GM04503 (cell line): ENCODE measurements around the gene KLHL10.
"Not testable (repeated sequence)": the region's sequence is repeated elsewhere in the genome, so short reads cannot be mapped to it uniquely, and the experiment has no call there.

ENCODE experiments used
- DNase-seq: peaks from one replicate; pipeline ENCODE4 v3.0.0-alpha.2; 2012; ENCODE audit warnings: low read depth

KLHL10 gene

DNA sequence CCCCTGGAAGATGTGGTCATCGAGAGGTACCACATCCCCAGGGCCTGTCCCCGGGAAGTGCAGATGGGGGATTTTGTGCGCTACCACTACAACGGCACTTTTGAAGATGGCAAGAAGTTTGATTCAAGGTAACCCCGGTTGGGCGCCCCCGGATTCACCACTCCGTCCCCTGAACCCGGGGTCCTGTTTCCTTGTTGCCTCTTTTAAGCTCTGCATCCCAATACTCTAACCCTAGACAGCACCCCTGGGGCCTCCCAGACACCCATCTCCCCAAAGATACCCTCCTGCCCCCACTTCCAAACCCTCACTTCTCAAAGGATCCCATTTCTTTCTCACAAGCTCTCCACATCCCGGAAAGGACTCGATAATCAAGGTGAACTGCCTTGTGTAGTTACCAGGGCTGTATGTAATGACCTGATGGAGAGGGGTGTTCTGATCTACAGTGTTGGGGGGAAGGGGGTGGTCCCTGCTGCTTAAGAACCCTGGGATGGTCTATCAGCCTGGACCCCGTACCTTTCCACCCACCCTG lies 24.4 kb upstream of the KLHL10 start:
- DNase-seq: no peak

- DNase-seq: no peak
Observed at GRCh38 chr17:41813699-41814124, 23.9 kb upstream of the KLHL10 start.

DNA sequence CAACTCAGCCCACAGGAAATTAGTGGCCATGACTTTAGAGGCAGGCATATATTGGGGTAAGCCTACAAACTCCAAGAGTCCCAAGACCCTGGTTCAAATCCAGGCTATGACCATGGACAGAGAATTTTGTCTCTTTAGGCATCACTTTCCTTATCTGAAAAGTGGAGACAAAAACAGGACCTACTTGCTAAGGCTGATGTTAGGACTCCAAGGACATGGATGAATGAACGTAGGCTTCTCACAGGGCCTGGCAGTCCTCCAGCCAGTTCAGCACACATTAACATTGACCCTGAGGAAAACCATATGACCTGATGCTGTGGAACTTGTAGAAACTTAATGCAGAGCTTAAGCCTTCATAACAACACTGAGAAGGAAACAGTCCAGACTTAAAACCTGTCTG lies 23.4 kb upstream of the KLHL10 start:
- no peak for DNase-seq

- no peak for DNase-seq
Observed at GRCh38 chr17:41816637-41817320, 20.8 kb upstream of the KLHL10 start.

DNA sequence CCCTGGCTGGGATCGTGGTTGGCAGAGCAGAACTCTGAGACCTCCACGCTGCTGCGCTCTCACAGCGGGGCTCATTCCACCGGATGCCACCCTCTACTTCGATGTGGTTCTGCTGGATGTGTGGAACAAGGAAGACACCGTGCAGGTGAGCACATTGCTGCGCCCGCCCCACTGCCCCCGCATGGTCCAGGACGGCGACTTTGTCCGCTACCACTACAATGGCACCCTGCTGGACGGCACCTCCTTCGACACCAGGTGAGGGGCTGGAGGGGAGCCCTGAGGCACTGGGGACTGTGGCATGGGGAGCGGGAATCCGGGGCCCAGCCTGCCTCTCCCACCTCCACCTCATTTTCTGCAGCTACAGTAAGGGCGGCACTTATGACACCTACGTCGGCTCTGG lies 19.6 kb upstream of the KLHL10 start:
- no peak for DNase-seq

- DNase-seq: no peak
Observed at GRCh38 chr17:41821776-41822175, 15.8 kb upstream of the KLHL10 start.

GRCh38 chr17:41822216-41823140 lies 15.1 kb upstream of the KLHL10 start:
- no peak for DNase-seq

GRCh38 chr17:41823141-41823524 lies 14.5 kb upstream of the KLHL10 start:
- no peak for DNase-seq

DNA sequence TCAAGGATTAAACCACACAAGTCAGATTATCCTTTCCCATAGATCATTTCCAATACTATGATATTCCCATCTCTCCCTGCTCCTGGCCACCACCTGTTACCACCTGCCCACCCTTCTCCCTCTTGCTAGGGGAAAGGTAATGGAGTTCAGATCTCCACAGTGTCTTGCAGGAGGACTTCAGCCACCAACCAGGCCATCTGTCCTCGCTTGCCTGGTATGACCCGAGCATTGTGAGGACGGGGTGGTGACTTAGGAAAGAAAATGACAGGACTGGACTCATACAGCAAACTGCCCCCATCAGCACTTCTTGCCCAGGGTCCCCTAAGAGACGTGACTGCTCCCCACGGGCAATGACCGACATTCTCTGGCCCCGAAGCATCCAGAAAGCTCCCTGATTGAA lies 14.0 kb upstream of the KLHL10 start:
- DNase-seq: no peak

DNA sequence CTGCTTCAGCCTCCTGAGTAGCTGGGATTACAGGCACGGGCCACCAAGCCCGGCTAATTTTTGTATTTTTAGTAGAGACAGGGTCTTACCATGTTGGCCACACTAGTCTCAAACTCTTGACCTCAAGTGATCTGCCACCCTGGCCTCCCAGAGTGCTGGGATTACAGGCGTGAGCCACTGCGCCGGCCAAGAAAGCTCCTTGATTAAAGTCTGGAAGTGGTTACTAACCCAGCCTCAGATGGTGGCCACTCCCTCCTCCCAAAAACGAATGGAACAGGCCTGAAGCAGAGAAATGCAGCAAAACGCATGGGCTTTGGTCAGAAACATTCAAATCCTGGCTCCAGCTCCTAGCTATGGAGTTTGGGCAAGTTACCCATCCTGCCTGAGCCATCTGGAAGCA lies 13.5 kb upstream of the KLHL10 start:
- DNase-seq: no peak

DNA sequence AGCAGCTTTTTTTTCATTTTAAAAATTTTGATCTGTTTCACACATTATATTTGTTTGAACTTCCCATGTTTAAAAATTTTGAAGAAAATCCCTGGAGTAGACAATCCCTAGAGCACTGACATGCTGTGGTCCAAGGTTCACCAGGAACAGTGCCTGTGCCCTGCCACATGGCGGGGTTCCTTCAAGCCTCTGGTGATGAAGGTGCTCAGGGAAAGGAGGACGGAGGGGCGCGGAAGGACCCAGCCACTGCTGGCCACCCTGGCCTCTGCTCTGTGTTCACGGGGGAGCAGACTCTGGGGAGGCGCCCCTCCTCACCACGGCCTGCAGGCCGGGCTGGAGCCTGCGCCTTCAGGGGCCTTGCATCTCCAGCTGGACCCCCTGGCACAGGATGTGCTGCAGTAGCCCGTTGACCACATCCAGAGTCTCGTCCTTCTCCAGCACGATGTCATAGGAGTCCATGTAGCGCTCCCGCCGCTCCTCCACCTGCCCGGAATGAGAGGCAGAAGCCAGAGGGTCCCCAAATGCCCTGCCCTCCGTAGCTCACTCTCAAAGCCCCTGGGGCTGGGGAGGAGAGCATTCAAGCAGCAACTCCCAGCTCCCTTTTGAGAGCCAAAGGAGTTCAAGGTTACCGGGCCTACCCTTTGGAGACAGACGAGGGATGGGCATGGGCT lies 12.3 kb upstream of the KLHL10 start:
- DNase-seq: no peak

- not testable (repeated sequence) for DNase-seq
Observed at GRCh38 chr17:41829961-41830360, 7.7 kb upstream of the KLHL10 start.

- no peak for DNase-seq
Observed at GRCh38 chr17:41835214-41835799, 2.3 kb upstream of the KLHL10 start.

- DNase-seq: no peak
Observed at GRCh38 chr17:41835800-41836549, 1.6 kb upstream of the KLHL10 start, which contains the start of gene NT5C3B. NT5C3B (minus strand) TSS chr17:41836232; CDS start chr17:41836193, 39 bp downstream.

GRCh38 chr17:41836550-41837196 lies 952 bp upstream of the KLHL10 start:
- no peak for DNase-seq

GRCh38 chr17:41839448-41839847 lies 1.8 kb downstream of the KLHL10 start:
- not testable (repeated sequence) for DNase-seq

GRCh38 chr17:41840781-41841180 lies 3.2 kb downstream of the KLHL10 start:
- not testable (repeated sequence) for DNase-seq

DNA sequence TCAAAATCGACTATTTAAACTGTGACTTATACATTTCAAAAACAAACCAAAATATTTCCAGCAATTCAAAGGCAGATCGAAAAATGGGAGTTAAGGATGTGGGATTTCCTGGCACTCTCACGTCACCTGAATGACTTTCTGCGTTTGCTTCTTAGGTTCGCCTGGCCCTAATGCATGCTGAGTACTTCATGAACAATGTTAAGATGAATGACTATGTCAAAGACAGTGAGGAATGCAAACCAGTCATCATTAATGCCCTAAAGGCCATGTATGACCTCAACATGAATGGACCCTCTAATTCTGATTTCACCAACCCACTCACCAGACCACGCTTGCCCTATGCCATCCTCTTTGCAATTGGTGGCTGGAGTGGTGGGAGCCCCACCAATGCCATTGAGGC lies 7.3 kb downstream of the KLHL10 start:
- DNase-seq: no peak

GRCh38 chr17:41848788-41849187 lies 11.2 kb downstream of the KLHL10 start:
- DNase-seq: no peak

GRCh38 chr17:41849251-41849990 lies 11.8 kb downstream of the KLHL10 start:
- DNase-seq: no peak
